CD4-positive, alpha-beta T cell treated with Interleukin-12 subunit alpha and Interleukin-12 subunit beta, for 1 hour (primary cell): ENCODE measurements around the gene EIF4A3.
"Not testable (repeated sequence)": the region's sequence is repeated elsewhere in the genome, so short reads cannot be mapped to it uniquely, and the experiment has no call there.

Source experiments
- DNase-seq: peaks from one replicate; pipeline ENCODE4 v3.0.0-alpha.2; 2020

EIF4A3 gene

DNA sequence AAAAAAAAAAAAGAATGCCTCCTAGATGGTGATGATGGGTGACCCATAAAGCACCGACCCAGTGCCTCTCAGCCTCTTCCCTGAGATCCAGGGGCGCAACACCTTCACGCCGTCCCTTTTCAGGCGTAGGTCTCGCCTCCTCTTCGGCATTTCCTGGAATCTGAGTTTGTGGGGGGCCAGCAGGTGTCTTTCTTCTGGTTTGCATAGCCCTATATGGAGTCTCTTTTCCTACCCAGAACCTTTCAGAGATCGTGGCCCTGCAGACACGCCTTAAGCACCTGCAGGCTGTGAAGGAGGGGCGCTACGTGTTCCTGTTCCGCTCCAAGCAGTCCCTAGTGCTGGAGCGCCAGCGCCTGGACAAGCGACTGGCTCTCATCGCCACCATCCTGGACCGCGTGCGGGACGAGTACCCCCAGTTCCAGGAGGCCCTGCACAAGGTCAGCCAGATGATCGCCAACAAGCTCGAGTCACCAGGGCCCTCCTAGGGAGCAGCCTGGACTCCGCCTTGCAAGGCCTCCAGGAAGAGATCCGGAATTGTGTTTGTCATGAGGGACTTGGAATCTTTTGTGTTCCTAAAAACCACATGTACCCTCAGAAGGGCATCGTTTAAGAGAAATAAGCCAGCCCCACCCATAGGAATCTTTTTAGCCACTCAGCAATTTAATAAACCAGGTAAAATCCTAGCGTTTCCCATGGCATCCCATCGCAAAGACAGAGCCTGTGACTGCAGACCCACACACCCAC lies 47.5 kb downstream of the EIF4A3 start:
- DNase-seq: no peak

GRCh38 chr17:80097844-80098691 lies 48.9 kb downstream of the EIF4A3 start:
- no peak for DNase-seq

DNA sequence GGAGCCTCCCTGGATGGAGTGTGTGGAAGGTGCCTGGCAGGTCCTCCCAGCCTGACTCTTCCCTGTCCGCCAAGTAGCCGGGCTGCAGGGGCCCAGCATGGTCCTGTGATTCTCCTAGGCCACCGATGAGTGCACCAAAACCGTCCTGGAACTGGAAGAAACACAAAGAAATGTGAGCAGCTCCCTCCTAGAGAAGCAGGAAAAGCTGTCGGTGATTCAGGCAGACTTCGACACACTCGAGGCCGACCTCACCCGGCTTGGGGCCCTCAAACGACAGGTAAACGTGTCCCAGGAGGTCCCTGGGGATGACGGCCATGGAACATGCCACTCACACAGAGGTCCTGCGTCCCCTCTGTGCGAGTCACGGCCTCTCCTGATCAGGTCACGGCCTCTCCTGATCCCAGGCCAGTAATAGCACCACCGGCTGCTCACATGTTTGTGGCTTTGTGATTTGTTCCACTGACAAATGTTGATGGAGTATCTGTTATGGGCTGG lies 49.8 kb downstream of the EIF4A3 start:
- no peak for DNase-seq

DNA sequence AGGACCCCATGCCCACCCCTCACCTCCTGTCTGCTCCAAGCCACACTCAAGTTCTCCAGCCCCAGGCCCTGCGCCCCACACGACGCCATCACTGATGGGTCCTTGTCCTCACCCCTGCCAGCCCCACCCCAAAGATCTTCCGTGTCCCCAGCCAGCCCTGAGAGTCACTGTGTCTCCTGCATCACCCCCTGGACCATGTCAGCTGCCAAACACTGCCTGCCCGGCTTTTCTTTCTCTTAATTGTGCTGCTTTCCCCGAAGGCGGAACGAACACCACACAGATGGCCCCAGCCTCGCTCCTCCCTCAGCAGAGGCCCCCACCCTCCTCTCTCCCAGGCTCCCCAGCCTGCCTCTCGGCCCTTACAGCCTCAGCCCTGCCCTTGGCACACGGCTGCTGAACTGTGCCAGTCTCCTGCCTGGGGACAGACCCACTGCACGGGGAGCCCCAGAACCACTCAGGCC lies 50.3 kb downstream of the EIF4A3 start:
- DNase-seq: no peak

GRCh38 chr17:80095844-80096475 lies 51.0 kb downstream of the EIF4A3 start:
- no peak for DNase-seq

DNA sequence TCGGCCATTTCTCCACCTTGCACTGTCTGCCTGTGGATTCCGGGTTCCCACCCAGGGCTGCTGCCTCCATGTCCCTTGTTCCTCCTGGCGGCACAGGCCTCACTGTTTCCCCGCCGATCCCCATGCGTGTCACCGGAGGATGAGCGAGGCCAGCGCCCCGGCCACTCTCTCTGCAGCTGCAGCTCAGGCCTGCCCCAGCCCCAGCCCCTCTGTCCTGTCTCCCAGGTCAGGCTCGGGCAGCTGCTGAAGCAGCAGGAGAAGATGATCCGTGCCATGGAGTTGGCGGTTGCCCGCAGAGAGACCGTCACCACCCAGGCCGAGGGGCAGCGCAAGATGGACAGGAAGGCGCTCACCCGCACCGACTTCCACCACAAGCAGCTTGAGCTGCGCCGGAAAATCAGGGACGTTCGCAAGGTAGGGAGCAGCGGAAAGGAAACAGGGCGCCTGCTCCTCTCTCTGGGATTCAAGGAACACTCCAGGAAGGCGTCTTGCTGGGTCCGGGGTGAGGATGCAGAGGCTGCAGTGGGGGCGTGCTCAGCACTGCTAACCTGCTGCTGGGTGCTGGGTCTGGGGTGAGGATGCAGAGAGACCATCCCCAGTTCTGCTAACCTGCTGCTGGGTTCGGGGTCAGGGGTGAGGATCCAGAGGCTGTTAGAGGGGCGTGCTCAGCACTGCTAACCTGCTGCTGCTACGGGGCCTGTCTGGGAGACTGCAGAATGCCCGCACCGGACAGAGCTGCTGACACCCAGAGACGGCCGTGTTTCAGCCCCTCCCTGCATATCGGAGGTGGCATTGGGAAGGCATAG lies 51.7 kb downstream of the EIF4A3 start:
- DNase-seq: no peak

DNA sequence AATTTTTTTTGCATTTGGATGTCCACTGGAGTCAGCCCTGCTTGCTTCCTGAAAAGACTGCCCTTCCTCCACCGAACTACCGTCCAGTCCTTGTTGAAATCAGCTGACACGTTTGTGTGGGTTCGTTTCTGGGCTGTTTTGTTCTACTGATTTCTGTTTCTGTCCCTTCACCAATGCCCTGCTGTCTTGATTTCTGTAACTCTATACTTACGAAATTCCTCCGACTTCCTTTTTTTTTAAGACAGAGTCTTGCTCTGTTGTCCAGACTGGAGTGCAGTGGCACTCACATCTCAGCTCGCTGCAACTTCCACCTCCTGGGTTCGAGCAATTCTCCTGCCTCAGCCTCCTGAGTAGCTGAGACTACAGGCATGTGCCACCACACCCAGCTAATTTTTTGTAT lies 54.0 kb downstream of the EIF4A3 start:
- no peak for DNase-seq

- DNase-seq: no peak
Measured at GRCh38 chr17:80091376-80091775, 55.6 kb downstream of the EIF4A3 start.

DNA sequence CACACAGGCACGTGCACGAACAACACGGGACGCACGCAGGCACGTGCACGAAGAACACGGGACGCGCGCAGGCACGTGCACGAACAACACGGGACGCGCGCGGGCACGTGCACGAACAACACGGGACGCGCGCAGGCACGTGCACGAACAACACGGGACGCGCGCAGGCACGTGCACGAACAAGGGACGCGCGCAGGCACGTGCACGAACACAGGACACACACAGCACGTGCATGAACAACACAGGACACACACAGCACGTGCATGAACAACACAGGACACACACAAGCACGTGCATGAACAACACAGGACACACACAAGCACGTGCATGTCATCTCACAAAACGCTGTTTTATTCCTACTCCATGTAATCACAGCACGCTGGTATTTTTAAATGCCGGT lies 56.8 kb downstream of the EIF4A3 start:
- not testable (repeated sequence) for DNase-seq

DNA sequence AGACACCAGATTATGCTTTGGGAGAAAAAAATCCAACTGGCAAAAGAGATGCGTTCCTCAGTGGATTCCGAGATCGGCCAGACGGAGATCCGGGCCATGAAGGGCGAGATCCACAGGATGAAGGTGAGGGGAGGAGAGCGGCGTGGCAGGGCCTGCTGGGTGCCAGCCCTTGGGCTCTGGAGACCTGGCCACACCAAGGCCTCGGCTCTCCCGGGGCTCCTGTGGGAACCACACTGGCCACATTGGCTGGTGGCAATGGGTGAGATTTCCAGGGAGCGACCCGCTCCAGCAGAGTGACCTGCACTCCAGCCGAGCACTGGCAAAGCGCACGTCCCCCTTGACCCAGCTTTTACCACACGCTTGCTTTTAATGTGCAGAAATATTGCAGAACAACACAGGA lies 57.2 kb downstream of the EIF4A3 start:
- DNase-seq: no peak

DNA sequence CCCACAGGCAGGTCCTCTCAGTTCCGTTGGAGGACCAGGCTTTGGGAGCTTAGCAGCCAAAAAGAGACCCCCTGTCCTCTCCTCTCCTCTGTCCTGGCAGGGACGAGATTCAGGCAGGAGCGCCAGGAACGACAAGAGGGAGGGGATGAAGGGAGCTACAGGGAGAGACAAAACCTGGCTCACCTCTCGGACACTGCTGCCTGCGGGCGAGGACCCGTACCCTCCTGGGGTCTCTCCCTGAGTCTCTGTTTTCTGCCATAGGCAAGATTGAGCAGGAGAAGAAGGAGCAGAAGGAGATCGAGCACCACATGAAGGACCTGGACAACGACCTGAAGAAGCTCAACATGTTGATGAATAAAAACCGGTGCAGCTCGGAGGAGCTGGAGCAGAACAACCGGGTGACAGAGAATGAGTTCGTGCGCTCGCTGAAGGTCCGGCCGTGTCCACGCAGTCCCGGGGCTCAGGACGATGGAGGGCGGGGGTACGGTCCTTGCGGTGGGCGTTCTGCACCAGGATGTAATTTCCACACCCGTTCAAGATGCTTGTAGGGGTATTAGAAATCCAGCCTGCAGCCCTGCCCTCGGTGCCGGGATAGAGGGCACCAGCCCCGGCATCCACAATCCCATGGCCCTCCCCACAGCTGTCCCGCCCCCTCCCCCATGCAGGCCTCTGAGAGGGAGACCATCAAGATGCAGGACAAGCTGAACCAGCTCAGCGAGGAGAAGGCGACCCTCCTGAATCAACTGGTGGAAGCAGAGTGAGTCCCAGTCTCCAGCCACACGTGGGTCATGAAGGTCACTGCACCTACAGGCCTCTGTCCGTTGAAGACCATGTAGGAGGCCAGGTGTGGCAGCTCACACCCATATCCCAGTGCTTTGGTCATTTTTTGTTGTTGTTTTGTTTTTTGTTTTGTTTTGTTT lies 59.3 kb downstream of the EIF4A3 start:
- DNase-seq: no peak

- DNase-seq: no peak
Measured at GRCh38 chr17:80086616-80087015, 60.3 kb downstream of the EIF4A3 start.

DNA sequence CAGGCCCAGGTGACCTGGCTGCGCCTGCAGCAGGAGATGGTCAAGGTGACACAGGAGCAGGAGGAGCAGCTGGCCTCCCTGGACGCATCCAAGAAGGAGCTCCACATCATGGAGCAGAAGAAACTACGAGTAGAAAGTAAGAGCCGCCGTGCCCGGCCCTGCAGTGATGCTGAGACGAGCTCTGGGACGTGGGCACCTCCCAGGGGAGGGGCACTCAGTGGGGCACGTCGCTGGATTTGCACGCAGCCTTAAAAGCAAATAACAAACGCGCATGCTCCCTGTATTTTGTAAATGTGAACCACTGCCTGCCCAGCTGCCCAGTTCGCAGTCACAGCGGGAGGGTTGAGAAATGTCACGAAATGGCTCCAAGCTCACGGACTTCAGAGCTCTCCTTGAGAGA lies 60.8 kb downstream of the EIF4A3 start:
- DNase-seq: no peak

DNA sequence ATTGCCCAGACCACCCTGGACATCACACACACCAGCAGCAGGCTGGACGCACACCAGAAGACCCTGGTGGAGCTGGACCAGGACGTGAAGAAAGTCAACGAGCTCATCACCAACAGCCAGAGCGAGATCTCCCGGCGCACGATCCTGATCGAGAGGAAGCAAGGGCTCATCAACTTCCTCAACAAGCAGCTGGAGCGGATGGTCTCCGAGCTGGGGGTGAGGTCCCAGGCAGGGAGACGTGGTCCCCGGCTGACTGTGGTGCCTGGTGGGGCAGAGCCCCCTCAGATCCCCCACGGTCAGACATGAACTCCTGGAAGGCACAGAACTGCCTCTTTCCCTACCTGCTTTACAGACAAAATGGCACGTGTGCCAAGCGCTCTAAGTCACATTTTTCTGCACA lies 62.2 kb downstream of the EIF4A3 start:
- DNase-seq: no peak
